Loucy (cell line): ENCODE measurements around the gene SCN10A.

ENCODE experiments used
- H2AFZ ChIP-seq: fragments of 200-600 bp; sonication (generic); 2 replicates; pipeline ENCODE4 v1.6.0; 2016; ENCODE audit warnings: antibody characterized with exemption, mild to moderate bottlenecking, low read length, moderate library complexity
- H3F3A ChIP-seq: fragments of 200-600 bp; 2 replicates; pipeline ENCODE4 v1.6.0; 2016; ENCODE audit warnings: antibody characterized with exemption, low read depth, mild to moderate bottlenecking
- H3K27me3 ChIP-seq: fragments of 200-600 bp; sonication (generic); 2 replicates; pipeline ENCODE4 v1.6.1; 2014; ENCODE audit warnings: low read length, mild to moderate bottlenecking; ENCODE audit not compliant: insufficient read depth, poor library complexity, severe bottlenecking
- H3K36me3 ChIP-seq: fragments of 200-600 bp; sonication (generic); 2 replicates; pipeline ENCODE4 v1.6.1; 2016; ENCODE audit warnings: low read length; ENCODE audit not compliant: insufficient read depth
- H3K4me1 ChIP-seq: fragments of 200-600 bp; sonication (generic); 2 replicates; pipeline ENCODE4 v1.5.1; 2014; ENCODE audit warnings: low read length, mild to moderate bottlenecking; ENCODE audit not compliant: insufficient read depth, poor library complexity, severe bottlenecking
- H3K4me2 ChIP-seq: fragments of 200-600 bp; sonication (generic); 2 replicates; pipeline ENCODE4 v1.6.0; 2014; ENCODE audit warnings: antibody characterized with exemption, low read length, low read depth, mild to moderate bottlenecking; ENCODE audit not compliant: poor library complexity, severe bottlenecking
- H3K4me3 ChIP-seq: fragments of 200-600 bp; sonication (generic); 2 replicates; pipeline ENCODE4 v1.5.1; 2014; ENCODE audit warnings: low read length, mild to moderate bottlenecking, mixed read lengths; ENCODE audit not compliant: poor library complexity, severe bottlenecking
- H3K79me2 ChIP-seq: fragments of 200-600 bp; sonication (generic); 2 replicates; pipeline ENCODE4 v1.6.1; 2014; ENCODE audit warnings: low read length; ENCODE audit not compliant: insufficient read depth
- H3K9ac ChIP-seq: fragments of 200-600 bp; sonication (generic); 2 replicates; pipeline ENCODE4 v1.6.0; 2014; ENCODE audit warnings: mild to moderate bottlenecking, low read depth, low read length, moderate library complexity; ENCODE audit not compliant: poor library complexity, severe bottlenecking
- H3K9me2 ChIP-seq: fragments of 200-600 bp; sonication (generic); replicated peaks from 2 replicates; pipeline ENCODE4 v1.6.1; 2016; ENCODE audit warnings: low read depth, low read length, mixed read lengths
- H3K9me3 ChIP-seq: fragments of 200-600 bp; sonication (generic); 2 replicates; pipeline ENCODE4 v1.6.1; 2014; ENCODE audit warnings: mild to moderate bottlenecking, antibody characterized with exemption, low read length, low read depth; ENCODE audit not compliant: insufficient read depth
- H4K20me1 ChIP-seq: fragments of 200-600 bp; sonication (generic); 2 replicates; pipeline ENCODE4 v1.6.0; 2014; ENCODE audit warnings: antibody characterized with exemption, low read length, mild to moderate bottlenecking; ENCODE audit not compliant: insufficient read depth, poor library complexity, severe bottlenecking
- CTCF ChIP-seq: fragments of 200-600 bp; sonication (generic); conservative IDR thresholded peaks from 2 replicates; pipeline ENCODE4 v1.5.1; 2014; ENCODE audit warnings: mild to moderate bottlenecking, antibody characterized with exemption, low read length
- EZH2phosphoT487 ChIP-seq: fragments of 200-600 bp; IDR thresholded peaks from 2 replicates; pipeline ENCODE4 v1.6.1; 2018; ENCODE audit warnings: antibody characterized with exemption, mild to moderate bottlenecking, moderate library complexity, borderline replicate concordance

The SCN10A gene

GRCh38 chr3:38720465-38720864 lies 95.6 kb downstream of the SCN10A start:
- Histone ChIP-seq H3K9me3 (no peaks in the 10 kb centered on the region), H3K27me3 (no peaks in the 10 kb centered on the region), H3K9me2 (no peaks in the 10 kb centered on the region)

GRCh38 chr3:38717355-38718240 lies 98.4 kb downstream of the SCN10A start:
- no peaks in the 10 kb centered on the region for H3F3A ChIP-seq

More at GRCh38 chr3:38720465-38720864, 95.6 kb downstream of the SCN10A start:
- H3K36me3 ChIP-seq: no peaks in the 10 kb centered on the region
- H3F3A ChIP-seq: no peaks in the 10 kb centered on the region
- no peaks in the 10 kb centered on the region for H4K20me1 ChIP-seq
- TF ChIP-seq CTCF (no peak), EZH2phosphoT487 (no peak)
- H2AFZ ChIP-seq: no peak overlapping the region
- H3K79me2 ChIP-seq: no peaks in the 10 kb centered on the region
- H3K4me2 ChIP-seq: no peak overlapping the region
- no peak overlapping the region for H3K4me3 ChIP-seq
- H3K9ac ChIP-seq: no peak overlapping the region
- H3K4me1 ChIP-seq: peaks cover 5% of the 10 kb centered on the region

GRCh38 chr3:38713121-38713520 lies 102.9 kb downstream of the SCN10A start:
- H3K79me2 ChIP-seq: no peaks in the 10 kb centered on the region
- H3K27me3 ChIP-seq: peaks cover 7% of the 10 kb centered on the region
- no peak for TF ChIP-seq CTCF
- TF ChIP-seq EZH2phosphoT487: no peak
- H3K9me3 ChIP-seq: no peaks in the 10 kb centered on the region
- H3K4me3 ChIP-seq: no peak overlapping the region
- H3K4me1 ChIP-seq: no peaks in the 10 kb centered on the region
- H2AFZ ChIP-seq: no peak overlapping the region
- H3K9ac ChIP-seq: no peak overlapping the region
- no peak overlapping the region for H3K4me2 ChIP-seq
- no peaks in the 10 kb centered on the region for H3F3A ChIP-seq
- no peaks in the 10 kb centered on the region for H3K36me3 ChIP-seq
- no peaks in the 10 kb centered on the region for H3K9me2 ChIP-seq
- no peaks in the 10 kb centered on the region for H4K20me1 ChIP-seq

More at GRCh38 chr3:38717355-38718240, 98.4 kb downstream of the SCN10A start:
- Histone ChIP-seq H3K36me3 (no peaks in the 10 kb centered on the region), H3K9me2 (no peaks in the 10 kb centered on the region), H3K9me3 (no peaks in the 10 kb centered on the region), H3K4me2 (no peak overlapping the region), H3K9ac (no peak overlapping the region), H3K27me3 (no peaks in the 10 kb centered on the region), H2AFZ (no peak overlapping the region), H3K4me3 (no peak overlapping the region), H3K4me1 (no peaks in the 10 kb centered on the region), H3K79me2 (no peaks in the 10 kb centered on the region), H4K20me1 (no peaks in the 10 kb centered on the region)
- no peak for TF ChIP-seq CTCF
- no peak for TF ChIP-seq EZH2phosphoT487
